ENCODE results near the gene CTDSPL.
A peak's percentile ranks its signal among the peaks of the same experiment; 100 is the strongest.

The CTDSPL gene

GRCh38 chr3:37949866-37950265 lies 88.2 kb downstream of the CTDSPL start:
- peak overlapping the region in 1 of 2 experiments; percentile 69 for H3K4ac ChIP-seq (ENCODE audit: low read depth in 1 of 2, low read length in 2 of 2)
- peak; percentile 65 for DNase-seq
- H3K14ac ChIP-seq (ENCODE audit: low read length in 2 of 2), result peak overlapping the region in 1 of 2 experiments; percentile 60
- peak overlapping the region in 1 of 2 experiments; percentile 80 for H3K18ac ChIP-seq (ENCODE audit: low read depth in 1 of 2, low read length in 2 of 2)
- H2AFZ ChIP-seq (ENCODE audit: low read depth, low read length), result no peak overlapping the region
- no peaks in the 10 kb centered on the region for H3K9me3 ChIP-seq (ENCODE audit: control insufficient read depth, low read length)
- H3K79me1 ChIP-seq (replicated peaks; ENCODE audit: low read length, poor library complexity, severe bottlenecking), result peaks cover 10% of the 10 kb centered on the region
- H2BK120ac ChIP-seq (ENCODE audit: low read depth, low read length), result no peak overlapping the region
- peaks cover 11 to 21% of the 10 kb centered on the region in 2 experiments for H3K36me3 ChIP-seq (ENCODE audit: control insufficient read depth in 1 of 2, insufficient read depth in 2 of 2, low read depth in 1 of 2, low read length in 2 of 2)
- no peak overlapping the region for H3K4me2 ChIP-seq (ENCODE audit: low read length, poor library complexity, severe bottlenecking)
- no peak overlapping the region for H2BK15ac ChIP-seq (ENCODE audit: low read depth, poor library complexity, severe bottlenecking)
- H3K23ac ChIP-seq (ENCODE audit: low read length in 2 of 2), result peak overlapping the region in 1 of 2 experiments; percentile 96
- no peak overlapping the region for H4K91ac ChIP-seq (ENCODE audit: low read length)
- H4K8ac ChIP-seq (ENCODE audit: low read length), result no peak overlapping the region
- no peak overlapping the region for H3K4me3 ChIP-seq (ENCODE audit: insufficient read depth in 1 of 2, low read depth in 1 of 2, low read length in 2 of 2)
- H3K27me3 ChIP-seq (ENCODE audit: control insufficient read depth in 1 of 2, insufficient read depth in 1 of 2, low read length in 2 of 2), result no peaks in the 10 kb centered on the region
- no peak overlapping the region for H3K27ac ChIP-seq (ENCODE audit: low read length, poor library complexity, severe bottlenecking)
- peak overlapping the region; percentile 6 for H2AK5ac ChIP-seq (ENCODE audit: low read length, severe bottlenecking)
- peaks cover 14% of the 10 kb centered on the region for H3K4me1 ChIP-seq (ENCODE audit: control insufficient read depth, insufficient read depth, low read depth, low read length)
- no peak overlapping the region for H3K9ac ChIP-seq (ENCODE audit: low read length)
- peak overlapping the region in 1 of 2 experiments; percentile 39 for H2BK12ac ChIP-seq (ENCODE audit: low read length in 2 of 2)
- WGBS, result 52% methylated on average over 6 of the region's 6 CpGs
- H2BK5ac ChIP-seq (ENCODE audit: low read depth, low read length, poor library complexity, severe bottlenecking), result no peak overlapping the region

GRCh38 chr3:37952564-37952963 lies 90.9 kb downstream of the CTDSPL start:
- no peak overlapping the region for H2BK120ac ChIP-seq (ENCODE audit: low read depth, low read length)
- no peak overlapping the region for H3K27ac ChIP-seq (ENCODE audit: low read length, poor library complexity, severe bottlenecking)
- H4K8ac ChIP-seq (ENCODE audit: low read length), result no peak overlapping the region
- no peak overlapping the region for H3K9ac ChIP-seq (ENCODE audit: low read length)
- peaks cover 18 to 32% of the 10 kb centered on the region in 2 experiments for H3K36me3 ChIP-seq (ENCODE audit: control insufficient read depth in 1 of 2, insufficient read depth in 2 of 2, low read depth in 1 of 2, low read length in 2 of 2)
- H3K14ac ChIP-seq (ENCODE audit: low read length in 2 of 2), result no peak overlapping the region
- H2BK15ac ChIP-seq (ENCODE audit: low read depth, poor library complexity, severe bottlenecking), result no peak overlapping the region
- no peak overlapping the region for H3K18ac ChIP-seq (ENCODE audit: low read depth in 1 of 2, low read length in 2 of 2)
- DNase-seq, result peak; percentile 68
- peaks cover 13% of the 10 kb centered on the region for H3K79me1 ChIP-seq (replicated peaks; ENCODE audit: low read length, poor library complexity, severe bottlenecking)
- H2BK12ac ChIP-seq (ENCODE audit: low read length in 2 of 2), result no peak overlapping the region
- no peak overlapping the region for H2BK5ac ChIP-seq (ENCODE audit: low read depth, low read length, poor library complexity, severe bottlenecking)
- no peaks in the 10 kb centered on the region for H3K27me3 ChIP-seq (ENCODE audit: control insufficient read depth in 1 of 2, insufficient read depth in 1 of 2, low read length in 2 of 2)
- H2AK5ac ChIP-seq (ENCODE audit: low read length, severe bottlenecking), result no peak overlapping the region
- no peak overlapping the region for H2AFZ ChIP-seq (ENCODE audit: low read depth, low read length)
- no peak overlapping the region for H3K23ac ChIP-seq (ENCODE audit: low read length in 2 of 2)
- H3K4me3 ChIP-seq (ENCODE audit: insufficient read depth in 1 of 2, low read depth in 1 of 2, low read length in 2 of 2), result no peak overlapping the region
- H3K4me2 ChIP-seq (ENCODE audit: low read length, poor library complexity, severe bottlenecking), result no peak overlapping the region
- H3K9me3 ChIP-seq (ENCODE audit: control insufficient read depth, low read length), result no peaks in the 10 kb centered on the region
- no peak overlapping the region for H3K4ac ChIP-seq (ENCODE audit: low read depth in 1 of 2, low read length in 2 of 2)
- WGBS, result no CpG with 5 or more reads among the region's 1 CpG
- H4K91ac ChIP-seq (ENCODE audit: low read length), result no peak overlapping the region
- peaks cover under 1% of the 10 kb centered on the region for H3K4me1 ChIP-seq (ENCODE audit: control insufficient read depth, insufficient read depth, low read depth, low read length)

- H3K79me1 ChIP-seq (replicated peaks; ENCODE audit: low read length, poor library complexity, severe bottlenecking), result peaks cover 14% of the 10 kb centered on the region
- H3K4me3 ChIP-seq (ENCODE audit: insufficient read depth in 1 of 2, low read depth in 1 of 2, low read length in 2 of 2), result no peak overlapping the region
- H2BK15ac ChIP-seq (ENCODE audit: low read depth, poor library complexity, severe bottlenecking), result no peak overlapping the region
- peaks cover 2% of the 10 kb centered on the region for H3K4me1 ChIP-seq (ENCODE audit: control insufficient read depth, insufficient read depth, low read depth, low read length)
- H3K9me3 ChIP-seq (ENCODE audit: control insufficient read depth, low read length), result no peaks in the 10 kb centered on the region
- H4K91ac ChIP-seq (ENCODE audit: low read length), result no peak overlapping the region
- no peak overlapping the region for H2AK5ac ChIP-seq (ENCODE audit: low read length, severe bottlenecking)
- H2BK120ac ChIP-seq (ENCODE audit: low read depth, low read length), result no peak overlapping the region
- no peak overlapping the region for H2BK12ac ChIP-seq (ENCODE audit: low read length in 2 of 2)
- H3K9ac ChIP-seq (ENCODE audit: low read length), result no peak overlapping the region
- H3K27ac ChIP-seq (ENCODE audit: low read length, poor library complexity, severe bottlenecking), result no peak overlapping the region
- H3K4ac ChIP-seq (ENCODE audit: low read depth in 1 of 2, low read length in 2 of 2), result no peak overlapping the region
- no peaks in the 10 kb centered on the region for H3K27me3 ChIP-seq (ENCODE audit: control insufficient read depth in 1 of 2, insufficient read depth in 1 of 2, low read length in 2 of 2)
- no peak for DNase-seq
- peaks cover 20 to 31% of the 10 kb centered on the region in 2 experiments for H3K36me3 ChIP-seq (ENCODE audit: control insufficient read depth in 1 of 2, insufficient read depth in 2 of 2, low read depth in 1 of 2, low read length in 2 of 2)
- no peak overlapping the region for H4K8ac ChIP-seq (ENCODE audit: low read length)
- WGBS, result 98% methylated on average over 2 of the region's 2 CpGs
- no peak overlapping the region for H3K18ac ChIP-seq (ENCODE audit: low read depth in 1 of 2, low read length in 2 of 2)
- no peak overlapping the region for H2BK5ac ChIP-seq (ENCODE audit: low read depth, low read length, poor library complexity, severe bottlenecking)
- no peak overlapping the region for H3K4me2 ChIP-seq (ENCODE audit: low read length, poor library complexity, severe bottlenecking)
- H3K14ac ChIP-seq (ENCODE audit: low read length in 2 of 2), result no peak overlapping the region
- H3K23ac ChIP-seq (ENCODE audit: low read length in 2 of 2), result no peak overlapping the region
- H2AFZ ChIP-seq (ENCODE audit: low read depth, low read length), result no peak overlapping the region
These were observed 91.5 kb downstream of the CTDSPL start for GRCh38 chr3:37953226-37953625.

- Histone ChIP-seq H2BK5ac (ENCODE audit: low read depth, low read length, poor library complexity, severe bottlenecking) (no peak overlapping the region), H2AFZ (ENCODE audit: low read depth, low read length) (no peak overlapping the region), H2AK5ac (ENCODE audit: low read length, severe bottlenecking) (no peak overlapping the region), H4K91ac (ENCODE audit: low read length) (no peak overlapping the region), H3K4ac (ENCODE audit: low read depth in 1 of 2, low read length in 2 of 2) (no peak overlapping the region), H3K4me3 (ENCODE audit: insufficient read depth in 1 of 2, low read depth in 1 of 2, low read length in 2 of 2) (no peak overlapping the region), H3K36me3 (ENCODE audit: control insufficient read depth in 1 of 2, insufficient read depth in 2 of 2, low read depth in 1 of 2, low read length in 2 of 2) (peaks cover 20 to 33% of the 10 kb centered on the region in 2 experiments), H3K9me3 (ENCODE audit: control insufficient read depth, low read length) (no peaks in the 10 kb centered on the region), H3K4me2 (ENCODE audit: low read length, poor library complexity, severe bottlenecking) (no peak overlapping the region), H2BK15ac (ENCODE audit: low read depth, poor library complexity, severe bottlenecking) (no peak overlapping the region), H2BK12ac (ENCODE audit: low read length in 2 of 2) (no peak overlapping the region), H3K23ac (ENCODE audit: low read length in 2 of 2) (no peak overlapping the region), H2BK120ac (ENCODE audit: low read depth, low read length) (no peak overlapping the region), H3K4me1 (ENCODE audit: control insufficient read depth, insufficient read depth, low read depth, low read length) (peaks cover 2% of the 10 kb centered on the region), H3K79me1 (replicated peaks; ENCODE audit: low read length, poor library complexity, severe bottlenecking) (peaks cover 17% of the 10 kb centered on the region), H3K27me3 (ENCODE audit: control insufficient read depth in 1 of 2, insufficient read depth in 1 of 2, low read length in 2 of 2) (no peaks in the 10 kb centered on the region), H3K9ac (ENCODE audit: low read length) (no peak overlapping the region), H3K18ac (ENCODE audit: low read depth in 1 of 2, low read length in 2 of 2) (no peak overlapping the region), H3K14ac (ENCODE audit: low read length in 2 of 2) (no peak overlapping the region), H4K8ac (ENCODE audit: low read length) (no peak overlapping the region), H3K27ac (ENCODE audit: low read length, poor library complexity, severe bottlenecking) (no peak overlapping the region)
- 95% methylated on average over 4 of the region's 5 CpGs for WGBS
- DNase-seq, result no peak
These were observed 92.2 kb downstream of the CTDSPL start for GRCh38 chr3:37953707-37954394.
